SW 1271 (cell line): Measurements from ENCODE around the gene SCAANT1.
A peak's percentile ranks its signal among the peaks of the same experiment; 100 is the strongest.

Source experiments
- DNase-seq, 2 experiments: peaks; one replicate each; lab custom pipeline; 2025; lab: John Stamatoyannopoulos, UW

The SCAANT1 gene

DNA sequence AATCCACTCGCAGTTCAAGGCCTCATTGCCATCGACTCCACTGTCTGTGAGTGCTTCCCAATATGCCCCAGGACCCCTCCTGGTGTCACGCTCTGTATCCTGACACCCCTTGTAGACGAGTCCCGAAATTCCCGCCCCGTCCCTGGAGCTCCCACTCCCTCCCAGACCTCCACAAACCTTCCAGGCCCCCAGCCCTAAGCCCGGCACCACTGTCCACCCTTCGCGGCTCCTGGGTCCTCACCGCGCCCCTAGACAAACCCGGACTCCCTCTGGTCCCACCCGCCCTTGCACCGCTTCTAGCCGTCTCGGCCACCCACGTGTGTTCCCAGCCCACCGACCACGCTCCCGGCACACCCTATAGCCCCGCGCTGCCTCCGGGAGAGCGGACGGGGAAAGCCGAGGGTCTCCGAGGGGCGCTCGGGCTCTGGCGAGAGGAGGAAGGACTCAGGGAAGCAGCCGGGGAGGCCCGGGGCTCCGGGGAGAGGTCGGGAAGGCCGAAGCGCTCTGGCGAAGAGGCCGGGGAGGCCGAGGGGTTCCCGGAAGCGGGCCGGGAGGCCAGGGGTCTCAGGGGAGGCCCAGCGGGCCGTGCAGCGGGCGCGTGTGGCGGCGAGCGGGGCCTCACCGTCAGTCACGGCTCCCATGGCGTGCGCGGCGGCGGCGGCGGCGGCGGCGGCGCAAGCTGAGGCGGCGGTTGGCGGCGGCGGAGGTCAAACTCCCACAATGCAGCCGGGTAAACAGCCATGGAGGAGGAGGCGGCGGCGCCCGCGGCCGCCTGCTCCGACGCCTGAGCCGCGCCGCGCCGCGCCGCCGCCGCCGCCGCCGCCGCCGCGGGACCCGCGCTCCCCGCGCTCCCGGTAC is 48.8 kb downstream of the SCAANT1 start, which contains the start of the genes ATXN7 and THOC7:
Gene ATXN7 (plus strand): TSS at position 718 of the 858 bp plus-strand sequence. CDS start 48,732 bp downstream, outside the sequence.
Gene THOC7 (minus strand): TSS at position 656 of the 858 bp plus-strand sequence. CDS start 15 bp downstream, at position 641.
- peak in 1 of 2 experiments; percentile 10 for DNase-seq

DNA sequence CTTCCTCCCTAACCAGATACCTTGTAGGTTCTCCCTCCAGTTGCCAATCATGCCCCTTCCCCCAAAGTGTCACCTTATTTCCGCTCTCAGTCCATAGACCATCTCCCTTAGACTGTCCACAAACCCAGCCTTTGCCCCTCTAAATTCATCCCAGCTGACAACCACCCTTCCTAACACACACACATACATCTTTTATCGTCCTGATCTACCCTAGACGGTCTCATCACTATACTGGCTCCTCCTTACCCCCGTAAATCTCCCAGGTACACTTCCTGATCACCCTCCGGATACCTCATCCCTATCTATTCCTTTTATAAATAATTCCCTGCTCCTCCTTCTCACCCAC is 49.4 kb downstream of the SCAANT1 start:
- no peak for DNase-seq
